ENCODE data around the gene DRICH1.

DNA sequence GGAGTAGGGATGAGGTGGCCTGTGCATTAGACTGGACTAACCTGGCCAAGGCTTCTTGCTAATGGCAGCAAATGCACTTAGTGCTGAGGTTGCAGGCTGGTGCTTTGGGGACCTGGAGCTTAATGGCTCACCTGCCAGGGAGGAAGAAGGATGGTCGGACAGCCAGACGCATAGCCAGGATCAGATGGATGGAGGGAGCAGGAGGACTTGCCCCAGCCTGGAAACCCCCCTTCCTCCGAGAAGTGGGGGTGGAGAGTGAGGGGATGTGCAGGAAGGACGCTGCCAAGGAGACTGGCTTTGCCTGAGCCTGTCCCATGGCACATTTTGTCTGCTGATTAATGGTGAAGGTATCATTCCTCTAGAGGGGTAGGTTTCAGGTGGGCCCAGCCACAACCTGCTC lies 69.9 kb downstream of the DRICH1 start:
- no peak for TF ChIP-seq CTCF (IDR thresholded peaks at IDR 0.05; ENCODE audit: control extremely low read depth in 1 of 3, insufficient read depth in 1 of 3, low read depth in 1 of 3, low read length in 3 of 3)
- TF ChIP-seq BACH1 (IDR thresholded peaks at IDR 0.05; ENCODE audit: low read length) = no peak
- no peak for TF ChIP-seq HDAC6 (IDR thresholded peaks at IDR 0.05; ENCODE audit: low read depth, low read length)
- TF ChIP-seq FOSL1 (IDR thresholded peaks at IDR 0.05; ENCODE audit: insufficient read depth, low read depth, low read length) = no peak
- no peak for TF ChIP-seq SUZ12 (IDR thresholded peaks at IDR 0.05; ENCODE audit: low read length)
- no peak for TF ChIP-seq EZH2 (IDR thresholded peaks at IDR 0.05; ENCODE audit: low read depth, low read length, severe bottlenecking)
- no peak for TF ChIP-seq SRF (IDR thresholded peaks at IDR 0.05; ENCODE audit: low read depth, low read length)

Data from H1 (cell line).